HCT116 (cell line): ENCODE measurements around the gene DNAJC28. TPM values are rescaled to one million over a fixed set of nuclear protein-coding genes. Genes with fewer than 3 reads are reported as not detected.

Experiments
- ATAC-seq: fragments of 200-7000 bp; cut with Tn5 transposase; 2 replicates; pipeline ENCODE4 v1.9.1; 2020; ENCODE audit warnings: mild to moderate bottlenecking, moderate library complexity
- BruUV-seq: library from RNA; stranded (reverse); fragments of 400-500 nt; replicated peaks from 2 replicates; lab custom pipeline; 2021; lab: Mats Ljungman, UMichigan
- CTCF ChIA-PET: fragments of 300-600 bp; sonication (Branson Sonifier 250); formaldehyde crosslinking; loops from one replicate; lab custom pipeline; 2021; ENCODE audit warnings: antibody characterized with exemption; lab: Charles Lee
- POLR2A ChIA-PET: fragments of 300-600, 350-600 bp; sonication (Branson Sonifier 250); formaldehyde crosslinking; loops from one replicate; lab custom pipeline; 2021; ENCODE audit warnings: antibody characterized with exemption; lab: Charles Lee
- RAD21 ChIA-PET, 2 experiments: fragments of 300-600 bp; sonication (Branson Sonifier 250); formaldehyde crosslinking; loops; one replicate each; lab custom pipeline; 2023; ENCODE audit warnings: low total read pairs in 2 of 2; ENCODE audit not compliant: uncharacterized antibody in 2 of 2, unreplicated experiment in 2 of 2, low non-redundant PET in 1 of 2; lab: Charles Lee
- DNase-seq: peaks from one replicate; pipeline ENCODE4 v3.0.0-alpha.2; 2010; ENCODE audit warnings: low read depth, low spot score
- H2AFZ ChIP-seq: fragments of 200-600 bp; shearing (Covaris generic), sonication (generic); 2 replicates; pipeline ENCODE4 v1.6.1; 2017; ENCODE audit warnings: low read depth, mixed run types, mixed read lengths, antibody characterized with exemption, low read length; ENCODE audit not compliant: poor library complexity, severe bottlenecking
- H3K27ac ChIP-seq: 2 replicates; pipeline ENCODE4 v1.5.1; 2012; ENCODE audit warnings: low read depth, low read length
- H3K27me3 ChIP-seq: fragments of 200-600 bp; sonication (generic); 2 replicates; pipeline ENCODE4 v1.6.1; 2016; ENCODE audit warnings: mixed run types, low read length, mixed read lengths; ENCODE audit not compliant: insufficient read depth
- H3K36me3 ChIP-seq, 2 experiments: fragments of 200-500 bp in 1 of 2; fragments of 200-600 bp in 1 of 2; sonication (Bioruptor generic) in 1 of 2; sonication (generic) in 1 of 2; 2 replicates each; pipeline versions ENCODE4 v1.5.1 to v1.6.1; 2014 to 2016; ENCODE audit warnings: low read length in 2 of 2, inconsistent platforms in 1 of 2, mixed read lengths in 1 of 2, mixed run types in 1 of 2; ENCODE audit not compliant: insufficient read depth in 2 of 2, control insufficient read depth in 1 of 2
- H3K4me1 ChIP-seq, 2 experiments: fragments of 200-600 bp in 1 of 2; sonication (generic) in 1 of 2; 2 replicates each; pipeline versions ENCODE4 v1.5.1 to v1.6.1; 2012 to 2017; ENCODE audit warnings: low read length in 2 of 2, inconsistent platforms in 1 of 2, mild to moderate bottlenecking in 1 of 2, mixed read lengths in 1 of 2, mixed run types in 1 of 2, moderate library complexity in 1 of 2; ENCODE audit not compliant: insufficient read depth in 2 of 2, control insufficient read depth in 1 of 2
- H3K4me2 ChIP-seq: fragments of 200-600 bp; sonication (generic); 2 replicates; pipeline ENCODE4 v1.6.1; 2017; ENCODE audit warnings: mixed run types, low read length, mixed read lengths
- H3K4me3 ChIP-seq, 2 experiments: fragments of 200-600 bp in 1 of 2; sonication (generic) in 1 of 2; replicated peaks in 1 of 2; 2 replicates each; pipeline ENCODE4 v1.5.1; 2011 to 2016; ENCODE audit warnings: low read length in 2 of 2, control low read depth in 1 of 2, low read depth in 1 of 2, mild to moderate bottlenecking in 1 of 2, mixed read lengths in 1 of 2, mixed run types in 1 of 2
- H3K79me2 ChIP-seq: fragments of 200-600 bp; sonication (generic); 2 replicates; pipeline ENCODE4 v1.6.1; 2017; ENCODE audit warnings: mild to moderate bottlenecking, mixed run types, low read length, moderate library complexity, mixed read lengths; ENCODE audit not compliant: insufficient read depth
- H3K9ac ChIP-seq: fragments of 200-600 bp; sonication (generic); 2 replicates; pipeline ENCODE4 v1.6.1; 2016; ENCODE audit warnings: low read length, mixed read lengths
- H3K9me2 ChIP-seq: fragments of 200-600 bp; sonication (generic), shearing (Covaris generic); 2 replicates; pipeline ENCODE4 v1.6.1; 2017; ENCODE audit warnings: mixed run types, mild to moderate bottlenecking, moderate library complexity; ENCODE audit not compliant: insufficient read depth
- H3K9me3 ChIP-seq, 2 experiments: fragments of 200-500 bp in 1 of 2; fragments of 200-600 bp in 1 of 2; sonication (Bioruptor generic) in 1 of 2; sonication (generic) in 1 of 2; 2 replicates each; pipeline ENCODE4 v1.6.1; 2014 to 2017; ENCODE audit warnings: low read length in 2 of 2, mixed read lengths in 2 of 2, inconsistent platforms in 1 of 2, low read depth in 1 of 2, mild to moderate bottlenecking in 1 of 2, mixed run types in 1 of 2, moderate library complexity in 1 of 2; ENCODE audit not compliant: control insufficient read depth in 1 of 2, insufficient read depth in 1 of 2
- H4K20me1 ChIP-seq: fragments of 200-600 bp; sonication (generic), shearing (Covaris generic); 2 replicates; pipeline ENCODE4 v1.6.1; 2017; ENCODE audit warnings: mixed run types, mild to moderate bottlenecking, moderate library complexity; ENCODE audit not compliant: insufficient read depth
- CBX3 ChIP-seq: IDR thresholded peaks from 2 replicates; pipeline ENCODE4 v1.6.1; 2012; ENCODE audit warnings: low read depth
- CEBPB ChIP-seq: IDR thresholded peaks from 2 replicates; pipeline ENCODE4 v1.6.1; 2012; ENCODE audit warnings: low read depth
- EGR1 ChIP-seq: IDR thresholded peaks from 2 replicates; pipeline ENCODE4 v1.6.1; 2012; ENCODE audit warnings: low read depth
- ELF1 ChIP-seq: IDR thresholded peaks from 2 replicates; pipeline ENCODE4 v1.6.1; 2012; ENCODE audit warnings: low read depth, borderline replicate concordance
- EZH2 ChIP-seq: fragments of 200-600 bp; sonication (generic); IDR thresholded peaks from 2 replicates; pipeline ENCODE4 v1.6.1; 2017; ENCODE audit warnings: antibody characterized with exemption, mixed run types
- EZH2phosphoT487 ChIP-seq: fragments of 200-600 bp; IDR thresholded peaks from 2 replicates; pipeline ENCODE4 v1.6.1; 2018; ENCODE audit warnings: antibody characterized with exemption, borderline replicate concordance
- JUND ChIP-seq: IDR thresholded peaks from 2 replicates; pipeline ENCODE4 v1.6.1; 2012
- POLR2A ChIP-seq: IDR thresholded peaks from 2 replicates; pipeline ENCODE4 v1.7.0; 2011; ENCODE audit warnings: borderline replicate concordance; ENCODE audit not compliant: insufficient read depth, insufficient read length; ENCODE audit errors: extremely low read depth
- POLR2AphosphoS5 ChIP-seq: IDR thresholded peaks from 2 replicates; pipeline ENCODE4 v1.6.1; 2011; ENCODE audit warnings: mild to moderate bottlenecking, low read depth, low read length, moderate library complexity
- SP1 ChIP-seq: IDR thresholded peaks from 2 replicates; pipeline ENCODE4 v1.6.1; 2012; ENCODE audit warnings: low read depth
- SRF ChIP-seq: IDR thresholded peaks from 2 replicates; pipeline ENCODE4 v1.6.1; 2012; ENCODE audit warnings: low read depth
- TCF7L2 ChIP-seq: IDR thresholded peaks from 2 replicates; pipeline ENCODE4 v1.7.0; 2011; ENCODE audit warnings: borderline replicate concordance, inconsistent platforms; ENCODE audit not compliant: insufficient read depth, insufficient read length; ENCODE audit errors: extremely low read depth
- YY1 ChIP-seq: IDR thresholded peaks from 2 replicates; pipeline ENCODE4 v1.6.1; 2011; ENCODE audit warnings: low read length, low read depth, moderate library complexity, mild to moderate bottlenecking; ENCODE audit not compliant: insufficient replicate concordance; ENCODE audit errors: extremely low read depth
- ZFX ChIP-seq: fragments of 450-650 bp; IDR thresholded peaks from 2 replicates; pipeline ENCODE4 v1.6.1; 2017
- ZNF274 ChIP-seq: fragments of 200-500 bp; sonication (Bioruptor generic); IDR thresholded peaks from 2 replicates; pipeline ENCODE4 v1.6.1; 2014; ENCODE audit warnings: mild to moderate bottlenecking, low read depth, low read length, inconsistent platforms
- intact Hi-C: fragments of 100-400 bp; cut with micrococcal nuclease; formaldehyde crosslinking; loops from 2 replicates; pipeline ENCODE4 v1.10.0; 2022
- total RNA-seq: library from RNA; stranded (reverse); gene quantifications from one replicate; pipeline ENCODE4 v1.2.1, GENCODE V29; 2021; ENCODE audit not compliant: unreplicated experiment
- TF ChIP-seq, protein P1 (sequence below), 3 experiments: fragments of 200-600 bp in 1 of 3; sonication (generic) in 1 of 3; IDR thresholded peaks in 2 of 3; conservative IDR thresholded peaks in 1 of 3; 2 replicates each; pipeline ENCODE4 v1.5.1; 2012 to 2017; ENCODE audit warnings: low read depth in 2 of 3, low read length in 2 of 3, antibody characterized with exemption in 1 of 3, borderline replicate concordance in 1 of 3, control low read depth in 1 of 3, mild to moderate bottlenecking in 1 of 3, mixed read lengths in 1 of 3, mixed run types in 1 of 3, moderate library complexity in 1 of 3; ENCODE audit not compliant: insufficient read depth in 1 of 3
- TF ChIP-seq, protein P2 (sequence below): IDR thresholded peaks from 2 replicates; pipeline ENCODE4 v1.6.1; 2012; ENCODE audit warnings: low read depth
- TF ChIP-seq, protein P3 (sequence below): IDR thresholded peaks from 2 replicates; pipeline ENCODE4 v1.6.1; 2011; ENCODE audit warnings: mild to moderate bottlenecking, low read length, moderate library complexity; ENCODE audit not compliant: insufficient replicate concordance; ENCODE audit errors: extremely low read depth
- TF ChIP-seq, protein P4 (sequence below): IDR thresholded peaks from 2 replicates; pipeline ENCODE4 v1.6.1; 2012

The DNAJC28 gene
- total RNA-seq, 1 experiment from 2014 or later, result 0.81 TPM

DNA sequence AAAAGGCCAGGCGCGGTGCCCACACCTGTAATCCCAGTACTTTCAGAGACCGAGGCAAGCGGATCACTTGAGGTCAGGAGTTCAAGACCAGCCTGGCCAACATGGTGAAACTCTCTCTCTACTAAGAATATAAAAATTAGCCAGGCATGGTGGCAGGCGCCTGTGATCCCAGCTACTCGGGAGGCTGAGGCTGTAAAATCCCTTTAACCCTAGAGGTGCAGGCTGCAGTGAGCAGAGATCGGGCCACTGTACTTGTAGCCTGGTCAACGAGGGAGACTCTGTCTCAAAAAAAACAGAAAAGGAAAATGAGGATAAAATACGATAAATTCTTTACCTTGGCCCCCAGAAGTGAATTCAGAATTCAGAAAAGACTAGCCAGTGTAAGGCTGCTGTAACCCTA, 13.3 kb downstream of the DNAJC28 start (continued):
- TF ChIP-seq, protein P1, sequence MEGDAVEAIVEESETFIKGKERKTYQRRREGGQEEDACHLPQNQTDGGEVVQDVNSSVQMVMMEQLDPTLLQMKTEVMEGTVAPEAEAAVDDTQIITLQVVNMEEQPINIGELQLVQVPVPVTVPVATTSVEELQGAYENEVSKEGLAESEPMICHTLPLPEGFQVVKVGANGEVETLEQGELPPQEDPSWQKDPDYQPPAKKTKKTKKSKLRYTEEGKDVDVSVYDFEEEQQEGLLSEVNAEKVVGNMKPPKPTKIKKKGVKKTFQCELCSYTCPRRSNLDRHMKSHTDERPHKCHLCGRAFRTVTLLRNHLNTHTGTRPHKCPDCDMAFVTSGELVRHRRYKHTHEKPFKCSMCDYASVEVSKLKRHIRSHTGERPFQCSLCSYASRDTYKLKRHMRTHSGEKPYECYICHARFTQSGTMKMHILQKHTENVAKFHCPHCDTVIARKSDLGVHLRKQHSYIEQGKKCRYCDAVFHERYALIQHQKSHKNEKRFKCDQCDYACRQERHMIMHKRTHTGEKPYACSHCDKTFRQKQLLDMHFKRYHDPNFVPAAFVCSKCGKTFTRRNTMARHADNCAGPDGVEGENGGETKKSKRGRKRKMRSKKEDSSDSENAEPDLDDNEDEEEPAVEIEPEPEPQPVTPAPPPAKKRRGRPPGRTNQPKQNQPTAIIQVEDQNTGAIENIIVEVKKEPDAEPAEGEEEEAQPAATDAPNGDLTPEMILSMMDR (IDR thresholded peaks at IDR 0.05 in 2 of 3, conservative IDR thresholded peaks at IDR 0.05 in 1 of 3; ENCODE audit: borderline replicate concordance in 1 of 3, insufficient read depth in 1 of 3, low read depth in 2 of 3, low read length in 2 of 3), result no peak
- no peak for TF ChIP-seq TCF7L2
- no peak for TF ChIP-seq EGR1
- no peak for TF ChIP-seq POLR2A
- TF ChIP-seq JUND, result no peak
- TF ChIP-seq CBX3, result no peak
- no peak for TF ChIP-seq YY1

DNA sequence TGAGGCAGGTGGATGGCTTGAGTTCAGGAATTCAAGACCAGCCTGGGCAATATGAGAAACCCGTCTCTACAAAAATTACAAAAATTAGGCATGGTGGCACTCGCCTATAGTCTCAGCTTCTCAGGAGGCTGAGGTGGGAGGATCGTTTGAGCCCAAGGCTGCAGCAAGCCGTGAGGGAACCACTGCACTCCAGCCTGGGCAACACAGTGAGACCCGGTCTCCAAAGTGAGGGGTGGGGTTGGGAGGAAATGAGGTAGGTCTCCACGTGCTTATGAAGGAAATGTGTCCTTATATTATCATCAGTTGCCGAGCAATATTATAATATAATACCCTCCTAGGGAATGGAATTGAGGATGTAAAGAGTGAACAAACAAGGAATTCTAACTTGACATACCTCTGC, 14.4 kb downstream of the DNAJC28 start:
- no peak for DNase-seq
- intact Hi-C loops, result no loop called here
- H3K9ac ChIP-seq, result no peak overlapping the region
- H3K4me1 ChIP-seq, result peaks cover 5 to 13% of the 10 kb centered on the region in 2 experiments
- ChIA-PET RAD21 (no interaction called here), CTCF (interaction anchor here (0.6 to 1.2 kb wide), 2 partner anchors 277 to 706 kb away, joined by 3 to 4 read pairs; partner anchors contain the start of gene PAXBP1), POLR2A (interaction anchor here (1.3 kb wide), 1 partner anchor 15 kb away, joined by 4 read pairs; the partner anchor contains the start of gene DNAJC28)
- no peaks in the 10 kb centered on the region for H3K36me3 ChIP-seq
- 0 out of 4 replicates have a peak, but pooled peaks cover 0 to 6% of the 10 kb centered on the region in 2 experiments for H3K9me3 ChIP-seq
- no peak overlapping the region for H3K27ac ChIP-seq
- no peak overlapping the region for H2AFZ ChIP-seq
- no TSS peak for BruUV-seq
- ATAC-seq, result no peak
- H3K27me3 ChIP-seq, result no peaks in the 10 kb centered on the region
- no peaks in the 10 kb centered on the region for H3K9me2 ChIP-seq
- no peak overlapping the region for H3K4me2 ChIP-seq
- no peaks in the 10 kb centered on the region for H4K20me1 ChIP-seq
- peaks cover 15% of the 10 kb centered on the region; the same call in 1 of the 2 replicates for H3K79me2 ChIP-seq
- H3K4me3 ChIP-seq, result no peak overlapping the region
- no peak for TF ChIP-seq ELF1
- TF ChIP-seq, protein P2, sequence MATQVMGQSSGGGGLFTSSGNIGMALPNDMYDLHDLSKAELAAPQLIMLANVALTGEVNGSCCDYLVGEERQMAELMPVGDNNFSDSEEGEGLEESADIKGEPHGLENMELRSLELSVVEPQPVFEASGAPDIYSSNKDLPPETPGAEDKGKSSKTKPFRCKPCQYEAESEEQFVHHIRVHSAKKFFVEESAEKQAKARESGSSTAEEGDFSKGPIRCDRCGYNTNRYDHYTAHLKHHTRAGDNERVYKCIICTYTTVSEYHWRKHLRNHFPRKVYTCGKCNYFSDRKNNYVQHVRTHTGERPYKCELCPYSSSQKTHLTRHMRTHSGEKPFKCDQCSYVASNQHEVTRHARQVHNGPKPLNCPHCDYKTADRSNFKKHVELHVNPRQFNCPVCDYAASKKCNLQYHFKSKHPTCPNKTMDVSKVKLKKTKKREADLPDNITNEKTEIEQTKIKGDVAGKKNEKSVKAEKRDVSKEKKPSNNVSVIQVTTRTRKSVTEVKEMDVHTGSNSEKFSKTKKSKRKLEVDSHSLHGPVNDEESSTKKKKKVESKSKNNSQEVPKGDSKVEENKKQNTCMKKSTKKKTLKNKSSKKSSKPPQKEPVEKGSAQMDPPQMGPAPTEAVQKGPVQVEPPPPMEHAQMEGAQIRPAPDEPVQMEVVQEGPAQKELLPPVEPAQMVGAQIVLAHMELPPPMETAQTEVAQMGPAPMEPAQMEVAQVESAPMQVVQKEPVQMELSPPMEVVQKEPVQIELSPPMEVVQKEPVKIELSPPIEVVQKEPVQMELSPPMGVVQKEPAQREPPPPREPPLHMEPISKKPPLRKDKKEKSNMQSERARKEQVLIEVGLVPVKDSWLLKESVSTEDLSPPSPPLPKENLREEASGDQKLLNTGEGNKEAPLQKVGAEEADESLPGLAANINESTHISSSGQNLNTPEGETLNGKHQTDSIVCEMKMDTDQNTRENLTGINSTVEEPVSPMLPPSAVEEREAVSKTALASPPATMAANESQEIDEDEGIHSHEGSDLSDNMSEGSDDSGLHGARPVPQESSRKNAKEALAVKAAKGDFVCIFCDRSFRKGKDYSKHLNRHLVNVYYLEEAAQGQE, result no peak
- no peak for TF ChIP-seq EZH2phosphoT487
- TF ChIP-seq, protein P3, sequence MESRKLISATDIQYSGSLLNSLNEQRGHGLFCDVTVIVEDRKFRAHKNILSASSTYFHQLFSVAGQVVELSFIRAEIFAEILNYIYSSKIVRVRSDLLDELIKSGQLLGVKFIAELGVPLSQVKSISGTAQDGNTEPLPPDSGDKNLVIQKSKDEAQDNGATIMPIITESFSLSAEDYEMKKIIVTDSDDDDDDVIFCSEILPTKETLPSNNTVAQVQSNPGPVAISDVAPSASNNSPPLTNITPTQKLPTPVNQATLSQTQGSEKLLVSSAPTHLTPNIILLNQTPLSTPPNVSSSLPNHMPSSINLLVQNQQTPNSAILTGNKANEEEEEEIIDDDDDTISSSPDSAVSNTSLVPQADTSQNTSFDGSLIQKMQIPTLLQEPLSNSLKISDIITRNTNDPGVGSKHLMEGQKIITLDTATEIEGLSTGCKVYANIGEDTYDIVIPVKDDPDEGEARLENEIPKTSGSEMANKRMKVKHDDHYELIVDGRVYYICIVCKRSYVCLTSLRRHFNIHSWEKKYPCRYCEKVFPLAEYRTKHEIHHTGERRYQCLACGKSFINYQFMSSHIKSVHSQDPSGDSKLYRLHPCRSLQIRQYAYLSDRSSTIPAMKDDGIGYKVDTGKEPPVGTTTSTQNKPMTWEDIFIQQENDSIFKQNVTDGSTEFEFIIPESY, result no peak
- no peak for TF ChIP-seq YY1
- TF ChIP-seq POLR2AphosphoS5, result no peak
- TF ChIP-seq SRF, result no peak
- no peak for TF ChIP-seq CEBPB
- no peak for TF ChIP-seq SP1
- no peak for TF ChIP-seq EZH2
- TF ChIP-seq ZFX, result no peak
- TF ChIP-seq, protein P4, sequence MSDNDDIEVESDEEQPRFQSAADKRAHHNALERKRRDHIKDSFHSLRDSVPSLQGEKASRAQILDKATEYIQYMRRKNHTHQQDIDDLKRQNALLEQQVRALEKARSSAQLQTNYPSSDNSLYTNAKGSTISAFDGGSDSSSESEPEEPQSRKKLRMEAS, result no peak
- no peak for TF ChIP-seq JUND
- TF ChIP-seq ZNF274, result no peak
- TF ChIP-seq POLR2A, result no peak
